HepG2 (cell line): ENCODE results near the gene HOXA5. TPM values are rescaled to one million over a fixed set of nuclear protein-coding genes. Genes with fewer than 3 reads are reported as not detected.

ENCODE experiments used
- EP300 ChIP-seq, 3 experiments: sonication (generic) in 1 of 3; formaldehyde crosslinking in 1 of 3; IDR thresholded peaks; 2 replicates each; pipeline versions ENCODE4 v1.5.1 to v1.6.1; 2011 to 2020; ENCODE audit warnings: low read depth in 2 of 3, low read length in 2 of 3, borderline replicate concordance in 1 of 3, improper control_type of control experiment in 1 of 3, mild to moderate bottlenecking in 1 of 3, missing genetic modification reagents in 1 of 3, moderate library complexity in 1 of 3
- GTF2F1 ChIP-seq: fragments of 150-350 bp; IDR thresholded peaks from 2 replicates; pipeline ENCODE4 v1.6.1; 2014; ENCODE audit warnings: low read length
- HIC2 ChIP-seq: sonication (generic); formaldehyde crosslinking; IDR thresholded peaks from 2 replicates; pipeline ENCODE4 v1.9.0; 2022; ENCODE audit warnings: low read depth, missing genetic modification reagents
- KMT2B ChIP-seq: IDR thresholded peaks from 2 replicates; pipeline ENCODE4 v1.6.1; 2016; ENCODE audit warnings: missing genetic modification reagents, missing compliant biosample characterization
- MTERF4 ChIP-seq: sonication (generic); formaldehyde crosslinking; IDR thresholded peaks from 2 replicates; pipeline ENCODE4 v1.8.0; 2023; ENCODE audit warnings: mild to moderate bottlenecking, missing genetic modification reagents
- SKI ChIP-seq: fragments of 450-650 bp; IDR thresholded peaks from one replicate; pipeline ENCODE4 v1.6.1; 2018; ENCODE audit warnings: mild to moderate bottlenecking; ENCODE audit not compliant: partially characterized antibody
- ZNF142 ChIP-seq: sonication (generic); formaldehyde crosslinking; IDR thresholded peaks from 2 replicates; pipeline ENCODE4 v1.4.0; 2020; ENCODE audit warnings: missing genetic modification reagents
- ZNF329 ChIP-seq: sonication (generic); formaldehyde crosslinking; IDR thresholded peaks from 2 replicates; pipeline ENCODE4 v1.9.0; 2021; ENCODE audit warnings: low read depth, mild to moderate bottlenecking, missing genetic modification reagents
- ZNF782 ChIP-seq: sonication (generic); formaldehyde crosslinking; IDR thresholded peaks from 2 replicates; pipeline ENCODE4 v1.4.0; 2020; ENCODE audit warnings: missing genetic modification reagents, mild to moderate bottlenecking, borderline replicate concordance
- polyA plus RNA-seq, 8 experiments: library from polyadenylated mRNA; depleted of rRNA in 3 of 8; stranded (reverse) in 7 of 8; unstranded in 1 of 8; fragments of >200 nt; fragmentation: Illumina TruSeq in 4 of 8; extraction: Trizol in 4 of 8; gene quantifications; 2 replicates each; pipeline versions ENCODE4 v1.2.1 to v1.2.3, GENCODE V29; 2011 to 2016; ENCODE audit warnings: low read depth in 4 of 8, missing spikeins in 1 of 8, mixed read lengths in 1 of 8; ENCODE audit not compliant: insufficient read depth in 1 of 8
- total RNA-seq, 5 experiments: library from RNA; depleted of rRNA; stranded (reverse); fragments of >200 nt; fragmentation: Illumina TruSeq; extraction: Trizol; gene quantifications; 2 replicates each; pipeline ENCODE4 v1.2.3, GENCODE V29; 2016; ENCODE audit warnings: low read depth in 1 of 5
- TF ChIP-seq, protein P1 (sequence below): sonication (generic); formaldehyde crosslinking; conservative IDR thresholded peaks from 2 replicates; pipeline ENCODE4 v1.8.1; 2023; ENCODE audit warnings: missing genetic modification reagents
- TF ChIP-seq, protein P2 (sequence below): sonication (generic); formaldehyde crosslinking; IDR thresholded peaks from 2 replicates; pipeline ENCODE4 v1.4.0; 2020; ENCODE audit warnings: missing genetic modification reagents
- TF ChIP-seq, protein P3 (sequence below): sonication (generic); IDR thresholded peaks from 2 replicates; pipeline ENCODE4 v1.6.1; 2016; ENCODE audit warnings: low read depth, borderline replicate concordance

Gene HOXA5
- total and polyA plus RNA-seq, 2 of the 13 experiments (the other 11 are each of a cell fraction or from before 2014, with no cell fraction given), result 3.2 to 3.6 TPM

DNA sequence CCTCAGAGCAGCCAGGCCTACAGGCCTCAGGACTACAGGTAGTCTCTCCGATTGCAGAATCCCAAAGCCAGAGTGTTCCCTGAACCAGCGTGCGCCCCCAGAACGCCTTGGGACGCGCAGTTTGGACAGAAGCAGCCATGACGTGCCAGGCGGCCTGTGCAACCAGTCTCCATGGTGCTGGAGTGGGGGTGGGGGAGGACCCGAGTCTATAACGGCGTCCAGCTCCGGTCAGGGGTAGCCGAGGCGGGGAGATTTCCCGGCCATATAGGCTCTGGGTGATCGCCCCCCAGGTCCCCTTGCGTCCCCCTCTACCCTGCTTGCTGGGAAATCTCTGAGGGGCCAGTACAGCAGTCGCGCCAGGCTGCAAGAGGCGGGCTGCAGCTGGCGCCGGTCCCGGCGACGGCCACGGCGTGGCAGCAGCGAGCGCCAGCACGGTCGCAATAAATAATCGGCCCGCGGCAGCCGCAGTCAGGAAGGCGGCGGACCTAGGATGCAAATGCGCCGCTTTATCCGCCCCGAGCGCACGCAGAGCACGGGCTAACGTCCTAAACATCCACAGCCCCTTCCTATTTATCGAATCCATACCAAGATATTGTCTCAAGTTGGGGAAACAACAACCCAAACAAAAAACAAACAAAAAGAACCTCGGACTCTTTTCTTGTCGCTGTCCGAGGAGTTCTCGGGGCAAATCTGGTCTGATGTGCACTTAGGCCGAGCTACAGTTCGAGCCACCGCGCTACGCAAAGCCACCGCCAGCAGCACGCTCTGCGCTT is 7.3 kb upstream of the HOXA5 start (continued):
- TF ChIP-seq ZNF142 (CRISPR knock-in tag), result no peak
- TF ChIP-seq MTERF4, result peak; percentile 37; the same call in 1 of the 2 replicates
- peak; percentile 61; the same call in 1 of the 2 replicates for TF ChIP-seq KMT2B (CRISPR knock-in tag)
- TF ChIP-seq EP300 (IDR thresholded peaks at IDR 0.05; ENCODE audit: low read depth in 2 of 2, low read length in 2 of 2), result no peak
- no peak for TF ChIP-seq EP300 (CRISPR knock-in tag; IDR thresholded peaks at IDR 0.05; ENCODE audit: borderline replicate concordance)
- no peak for TF ChIP-seq ZNF329 (CRISPR knock-in tag)
- peak; percentile 76 for TF ChIP-seq SKI
- TF ChIP-seq HIC2 (CRISPR knock-in tag), result no peak
- TF ChIP-seq, protein P1, sequence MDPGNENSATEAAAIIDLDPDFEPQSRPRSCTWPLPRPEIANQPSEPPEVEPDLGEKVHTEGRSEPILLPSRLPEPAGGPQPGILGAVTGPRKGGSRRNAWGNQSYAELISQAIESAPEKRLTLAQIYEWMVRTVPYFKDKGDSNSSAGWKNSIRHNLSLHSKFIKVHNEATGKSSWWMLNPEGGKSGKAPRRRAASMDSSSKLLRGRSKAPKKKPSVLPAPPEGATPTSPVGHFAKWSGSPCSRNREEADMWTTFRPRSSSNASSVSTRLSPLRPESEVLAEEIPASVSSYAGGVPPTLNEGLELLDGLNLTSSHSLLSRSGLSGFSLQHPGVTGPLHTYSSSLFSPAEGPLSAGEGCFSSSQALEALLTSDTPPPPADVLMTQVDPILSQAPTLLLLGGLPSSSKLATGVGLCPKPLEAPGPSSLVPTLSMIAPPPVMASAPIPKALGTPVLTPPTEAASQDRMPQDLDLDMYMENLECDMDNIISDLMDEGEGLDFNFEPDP (CRISPR knock-in tag), result no peak
- TF ChIP-seq, protein P2, sequence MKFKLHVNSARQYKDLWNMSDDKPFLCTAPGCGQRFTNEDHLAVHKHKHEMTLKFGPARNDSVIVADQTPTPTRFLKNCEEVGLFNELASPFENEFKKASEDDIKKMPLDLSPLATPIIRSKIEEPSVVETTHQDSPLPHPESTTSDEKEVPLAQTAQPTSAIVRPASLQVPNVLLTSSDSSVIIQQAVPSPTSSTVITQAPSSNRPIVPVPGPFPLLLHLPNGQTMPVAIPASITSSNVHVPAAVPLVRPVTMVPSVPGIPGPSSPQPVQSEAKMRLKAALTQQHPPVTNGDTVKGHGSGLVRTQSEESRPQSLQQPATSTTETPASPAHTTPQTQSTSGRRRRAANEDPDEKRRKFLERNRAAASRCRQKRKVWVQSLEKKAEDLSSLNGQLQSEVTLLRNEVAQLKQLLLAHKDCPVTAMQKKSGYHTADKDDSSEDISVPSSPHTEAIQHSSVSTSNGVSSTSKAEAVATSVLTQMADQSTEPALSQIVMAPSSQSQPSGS (CRISPR knock-in tag), result no peak
- TF ChIP-seq ZNF782 (CRISPR knock-in tag), result no peak
- no peak for TF ChIP-seq GTF2F1
- TF ChIP-seq, protein P3, sequence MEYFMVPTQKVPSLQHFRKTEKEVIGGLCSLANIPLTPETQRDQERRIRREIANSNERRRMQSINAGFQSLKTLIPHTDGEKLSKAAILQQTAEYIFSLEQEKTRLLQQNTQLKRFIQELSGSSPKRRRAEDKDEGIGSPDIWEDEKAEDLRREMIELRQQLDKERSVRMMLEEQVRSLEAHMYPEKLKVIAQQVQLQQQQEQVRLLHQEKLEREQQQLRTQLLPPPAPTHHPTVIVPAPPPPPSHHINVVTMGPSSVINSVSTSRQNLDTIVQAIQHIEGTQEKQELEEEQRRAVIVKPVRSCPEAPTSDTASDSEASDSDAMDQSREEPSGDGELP, result no peak
